ENCODE data around the gene RAB3D.

RAB3D gene

GRCh38 chr19:11284515-11284914 lies 54.9 kb downstream of the RAB3D start:
- Histone ChIP-seq H2AFZ (ENCODE audit: low read depth) (no peak overlapping the region), H3K4me1 (ENCODE audit: low read depth, poor library complexity, severe bottlenecking) (peaks cover 7% of the 10 kb centered on the region), H3K36me3 (ENCODE audit: insufficient read depth) (no peaks in the 10 kb centered on the region), H3K9ac (no peak overlapping the region), H3K27ac (no peak overlapping the region), H3K79me2 (ENCODE audit: insufficient read depth, low read depth) (no peaks in the 10 kb centered on the region), H3K4me3 (IDR thresholded peaks at IDR 0.05; ENCODE audit: insufficient read depth, low read depth, low read length) (no peak overlapping the region), H3K4me2 (no peak overlapping the region), H3K27me3 (ENCODE audit: insufficient read depth, low read depth) (peaks cover 62% of the 10 kb centered on the region), H4K20me1 (ENCODE audit: insufficient read depth) (no peaks in the 10 kb centered on the region)
- TF ChIP-seq, protein P1, sequence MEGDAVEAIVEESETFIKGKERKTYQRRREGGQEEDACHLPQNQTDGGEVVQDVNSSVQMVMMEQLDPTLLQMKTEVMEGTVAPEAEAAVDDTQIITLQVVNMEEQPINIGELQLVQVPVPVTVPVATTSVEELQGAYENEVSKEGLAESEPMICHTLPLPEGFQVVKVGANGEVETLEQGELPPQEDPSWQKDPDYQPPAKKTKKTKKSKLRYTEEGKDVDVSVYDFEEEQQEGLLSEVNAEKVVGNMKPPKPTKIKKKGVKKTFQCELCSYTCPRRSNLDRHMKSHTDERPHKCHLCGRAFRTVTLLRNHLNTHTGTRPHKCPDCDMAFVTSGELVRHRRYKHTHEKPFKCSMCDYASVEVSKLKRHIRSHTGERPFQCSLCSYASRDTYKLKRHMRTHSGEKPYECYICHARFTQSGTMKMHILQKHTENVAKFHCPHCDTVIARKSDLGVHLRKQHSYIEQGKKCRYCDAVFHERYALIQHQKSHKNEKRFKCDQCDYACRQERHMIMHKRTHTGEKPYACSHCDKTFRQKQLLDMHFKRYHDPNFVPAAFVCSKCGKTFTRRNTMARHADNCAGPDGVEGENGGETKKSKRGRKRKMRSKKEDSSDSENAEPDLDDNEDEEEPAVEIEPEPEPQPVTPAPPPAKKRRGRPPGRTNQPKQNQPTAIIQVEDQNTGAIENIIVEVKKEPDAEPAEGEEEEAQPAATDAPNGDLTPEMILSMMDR (conservative IDR thresholded peaks at IDR 0.05; ENCODE audit: low read depth, low read length), result no peak

DNA sequence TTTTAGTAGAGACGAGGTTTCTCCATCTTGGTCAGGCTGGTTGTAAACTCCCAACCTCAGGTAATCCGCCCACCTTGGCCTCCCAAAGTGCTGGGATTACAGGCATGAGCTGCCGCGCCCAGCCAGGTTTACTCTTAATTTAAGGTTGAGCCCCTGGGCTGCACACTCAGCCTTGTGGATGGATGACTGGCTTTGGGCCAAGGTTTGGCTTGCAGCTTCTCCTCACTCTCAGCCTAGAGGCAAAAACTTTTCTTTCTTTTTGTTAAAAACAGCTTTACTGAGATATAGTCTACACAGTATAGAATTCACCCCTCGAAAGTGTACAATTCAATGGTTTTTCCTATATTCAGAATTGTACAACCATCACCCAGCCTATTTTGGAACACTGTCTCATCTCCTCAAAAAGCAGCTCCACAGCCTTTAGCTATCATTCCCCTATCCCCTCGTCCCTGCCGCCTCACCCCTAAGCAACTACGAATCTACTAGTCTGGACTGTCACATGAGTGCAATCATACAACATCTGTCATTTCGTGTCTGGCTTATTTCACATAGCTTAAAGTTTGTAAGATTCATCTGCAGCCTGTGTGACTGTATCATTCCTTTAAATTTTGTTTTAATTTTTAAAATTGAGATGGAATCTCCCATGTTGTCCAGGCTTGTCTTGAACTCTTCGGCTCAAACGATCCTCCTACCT lies 58.0 kb downstream of the RAB3D start:
- H4K20me1 ChIP-seq (ENCODE audit: insufficient read depth), result no peaks in the 10 kb centered on the region
- H3K27me3 ChIP-seq (ENCODE audit: insufficient read depth, low read depth), result peaks cover 71% of the 10 kb centered on the region
- TF ChIP-seq, protein P1 (conservative IDR thresholded peaks at IDR 0.05; ENCODE audit: low read depth, low read length), result no peak
- no peak overlapping the region for H3K4me3 ChIP-seq (IDR thresholded peaks at IDR 0.05; ENCODE audit: insufficient read depth, low read depth, low read length)
- H3K36me3 ChIP-seq (ENCODE audit: insufficient read depth), result no peaks in the 10 kb centered on the region
- no peak overlapping the region for H3K27ac ChIP-seq
- H3K4me2 ChIP-seq, result no peak overlapping the region
- H3K4me1 ChIP-seq (ENCODE audit: low read depth, poor library complexity, severe bottlenecking), result peaks cover 11% of the 10 kb centered on the region
- H3K9ac ChIP-seq, result no peak overlapping the region
- no peaks in the 10 kb centered on the region for H3K79me2 ChIP-seq (ENCODE audit: insufficient read depth, low read depth)
- H2AFZ ChIP-seq (ENCODE audit: low read depth), result no peak overlapping the region

GRCh38 chr19:11279505-11280236 lies 59.8 kb downstream of the RAB3D start:
- Histone ChIP-seq H3K4me1 (ENCODE audit: low read depth, poor library complexity, severe bottlenecking) (peaks cover 11% of the 10 kb centered on the region), H3K36me3 (ENCODE audit: insufficient read depth) (no peaks in the 10 kb centered on the region), H3K27me3 (ENCODE audit: insufficient read depth, low read depth) (peaks cover 62% of the 10 kb centered on the region), H3K4me2 (no peak overlapping the region; the same call in 1 of the 2 replicates), H3K9ac (no peak overlapping the region), H2AFZ (ENCODE audit: low read depth) (no peak overlapping the region), H3K27ac (no peak overlapping the region), H3K79me2 (ENCODE audit: insufficient read depth, low read depth) (no peaks in the 10 kb centered on the region), H4K20me1 (ENCODE audit: insufficient read depth) (no peaks in the 10 kb centered on the region), H3K4me3 (IDR thresholded peaks at IDR 0.05; ENCODE audit: insufficient read depth, low read depth, low read length) (no peak overlapping the region)
- TF ChIP-seq, protein P1 (conservative IDR thresholded peaks at IDR 0.05; ENCODE audit: low read depth, low read length), result no peak

DNA sequence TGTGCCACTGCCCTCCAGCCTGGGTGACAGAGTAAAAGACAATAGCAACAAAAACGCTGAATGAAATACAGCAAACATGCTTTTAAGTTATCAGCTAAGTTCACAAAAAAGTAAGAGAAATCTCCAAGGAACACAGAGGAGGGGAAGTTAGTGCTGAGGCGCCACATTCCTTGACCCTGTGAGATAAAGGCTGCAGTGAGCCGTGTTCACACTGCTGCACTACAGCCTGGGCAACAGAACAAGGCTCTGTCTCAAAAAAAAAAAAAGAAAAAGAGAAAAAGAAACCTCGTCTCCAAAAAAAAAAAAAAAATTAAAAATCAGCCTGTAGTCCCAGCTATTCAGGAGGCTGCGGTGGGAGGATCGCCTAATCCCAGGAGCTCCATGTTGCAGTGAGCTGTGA lies 60.8 kb downstream of the RAB3D start:
- no peak overlapping the region for H2AFZ ChIP-seq (ENCODE audit: low read depth)
- no peaks in the 10 kb centered on the region for H3K36me3 ChIP-seq (ENCODE audit: insufficient read depth)
- TF ChIP-seq, protein P1 (conservative IDR thresholded peaks at IDR 0.05; ENCODE audit: low read depth, low read length), result no peak
- no peak overlapping the region for H3K9ac ChIP-seq
- no peaks in the 10 kb centered on the region for H4K20me1 ChIP-seq (ENCODE audit: insufficient read depth)
- H3K4me1 ChIP-seq (ENCODE audit: low read depth, poor library complexity, severe bottlenecking), result peaks cover 11% of the 10 kb centered on the region
- peaks cover 62% of the 10 kb centered on the region for H3K27me3 ChIP-seq (ENCODE audit: insufficient read depth, low read depth)
- no peak overlapping the region for H3K4me3 ChIP-seq (IDR thresholded peaks at IDR 0.05; ENCODE audit: insufficient read depth, low read depth, low read length)
- H3K79me2 ChIP-seq (ENCODE audit: insufficient read depth, low read depth), result no peaks in the 10 kb centered on the region
- no peak overlapping the region for H3K27ac ChIP-seq
- no peak overlapping the region for H3K4me2 ChIP-seq

Measured in KMS-11 (cell line).